HEK293T (cell line): ENCODE data around the gene VSTM2L.

Experiments
- ARNT ChIP-seq: fragments of 450-650 bp; IDR thresholded peaks from 2 replicates; pipeline ENCODE4 v1.6.1; 2017; ENCODE audit warnings: mild to moderate bottlenecking
- BHLHE40 ChIP-seq: fragments of 450-650 bp; IDR thresholded peaks from 2 replicates; pipeline ENCODE4 v1.6.1; 2016; ENCODE audit warnings: mild to moderate bottlenecking, moderate library complexity, borderline replicate concordance
- FOXM1 ChIP-seq: fragments of 450-650 bp; IDR thresholded peaks from 2 replicates; pipeline ENCODE4 v1.6.1; 2017; ENCODE audit warnings: mild to moderate bottlenecking, borderline replicate concordance
- HDGF ChIP-seq: fragments of 450-650 bp; IDR thresholded peaks from 2 replicates; pipeline ENCODE4 v1.6.1; 2017; ENCODE audit warnings: antibody characterized with exemption, borderline replicate concordance
- SP1 ChIP-seq: fragments of 450-650 bp; IDR thresholded peaks from 2 replicates; pipeline ENCODE4 v1.6.1; 2017
- ZNF384 ChIP-seq: fragments of 450-650 bp; IDR thresholded peaks from 2 replicates; pipeline ENCODE4 v1.6.1; 2016
- TF ChIP-seq, protein P1 (sequence below): fragments of 450-650 bp; IDR thresholded peaks from 2 replicates; pipeline ENCODE4 v1.6.1; 2016

DNA sequence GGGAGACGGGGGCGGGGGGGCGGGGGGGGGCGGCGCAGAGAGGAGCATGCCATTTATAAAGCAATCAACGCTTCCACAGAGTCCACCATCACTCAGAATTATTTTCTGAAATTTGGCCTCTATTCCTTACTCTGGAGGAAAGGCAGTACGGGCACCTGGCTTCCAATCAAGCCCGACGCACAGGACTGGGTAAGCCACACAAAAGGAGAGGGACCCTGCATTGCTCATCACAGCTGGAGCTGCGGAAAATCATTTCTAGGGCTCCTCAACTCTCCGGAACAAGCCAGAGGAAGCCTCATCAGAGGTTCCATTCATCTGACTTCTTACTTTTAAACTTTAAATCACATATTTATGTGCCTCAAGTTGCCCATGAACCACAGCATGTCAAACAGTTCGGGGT lies 74.4 kb downstream of the VSTM2L start:
- TF ChIP-seq ZNF384 (no peak), FOXM1 (no peak), BHLHE40 (no peak), HDGF (no peak), ARNT (no peak), SP1 (no peak)
- TF ChIP-seq, protein P1, sequence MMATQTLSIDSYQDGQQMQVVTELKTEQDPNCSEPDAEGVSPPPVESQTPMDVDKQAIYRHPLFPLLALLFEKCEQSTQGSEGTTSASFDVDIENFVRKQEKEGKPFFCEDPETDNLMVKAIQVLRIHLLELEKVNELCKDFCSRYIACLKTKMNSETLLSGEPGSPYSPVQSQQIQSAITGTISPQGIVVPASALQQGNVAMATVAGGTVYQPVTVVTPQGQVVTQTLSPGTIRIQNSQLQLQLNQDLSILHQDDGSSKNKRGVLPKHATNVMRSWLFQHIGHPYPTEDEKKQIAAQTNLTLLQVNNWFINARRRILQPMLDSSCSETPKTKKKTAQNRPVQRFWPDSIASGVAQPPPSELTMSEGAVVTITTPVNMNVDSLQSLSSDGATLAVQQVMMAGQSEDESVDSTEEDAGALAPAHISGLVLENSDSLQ, result no peak
